Endothelial cell of coronary artery (primary cell): Measurements from ENCODE around the gene CENPV. TPM values are rescaled to one million over a fixed set of nuclear protein-coding genes. Genes with fewer than 3 reads are reported as not detected.

Experiments used
- total RNA-seq: library from RNA; depleted of rRNA; stranded (reverse); fragments of >200 nt; gene quantifications from 2 replicates; pipeline ENCODE4 v1.2.3, GENCODE V29; 2014

Gene CENPV
- total RNA-seq = 27.0 and 39.9 TPM in 2 replicates

DNA sequence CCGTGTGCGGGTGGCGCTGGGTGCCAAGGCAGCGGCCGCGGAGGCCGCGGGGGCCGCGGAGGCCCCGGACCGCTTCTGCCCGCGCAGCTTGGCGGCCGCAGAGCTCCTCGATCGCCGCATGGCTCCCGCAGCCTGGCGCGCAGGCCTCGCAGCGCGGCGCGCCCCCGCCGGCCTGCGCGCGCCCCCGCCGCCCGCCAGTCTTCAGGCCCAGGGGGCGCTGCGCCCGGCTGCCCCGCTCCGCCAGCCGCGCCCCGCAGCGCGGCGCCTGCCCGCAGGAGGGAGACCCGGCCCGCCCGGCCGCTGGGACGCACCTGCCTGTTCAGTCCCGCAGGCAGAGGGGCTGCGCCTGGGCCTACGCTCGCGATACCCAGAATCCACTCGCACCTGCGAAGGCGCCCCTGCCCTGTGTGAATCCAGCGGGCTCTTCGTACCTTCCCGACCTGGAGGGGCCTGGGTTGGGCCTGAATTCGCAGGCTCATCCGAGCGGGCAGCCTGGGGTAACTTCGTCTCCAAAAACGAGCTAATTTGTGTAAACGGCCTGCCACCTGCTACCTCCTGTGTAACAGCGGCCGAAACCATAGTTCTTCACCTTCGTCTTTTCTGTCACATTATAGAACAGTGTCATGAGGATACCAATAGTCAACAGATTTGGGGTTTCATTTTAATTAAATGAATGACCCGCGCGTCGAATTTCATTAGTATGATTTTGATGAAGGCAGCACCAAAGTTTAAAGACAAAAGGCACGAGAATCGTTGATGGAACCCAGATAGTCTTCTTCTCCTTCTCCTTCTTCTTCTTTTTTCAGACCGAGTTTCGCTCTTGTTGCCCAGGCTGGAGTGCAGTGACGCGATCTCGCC, at the start of gene CENPV:
Gene CENPV, minus strand, starts transcription at position 153 of the 858 bp plus-strand sequence. Its CDS starts 33 bp downstream, at position 120.

DNA sequence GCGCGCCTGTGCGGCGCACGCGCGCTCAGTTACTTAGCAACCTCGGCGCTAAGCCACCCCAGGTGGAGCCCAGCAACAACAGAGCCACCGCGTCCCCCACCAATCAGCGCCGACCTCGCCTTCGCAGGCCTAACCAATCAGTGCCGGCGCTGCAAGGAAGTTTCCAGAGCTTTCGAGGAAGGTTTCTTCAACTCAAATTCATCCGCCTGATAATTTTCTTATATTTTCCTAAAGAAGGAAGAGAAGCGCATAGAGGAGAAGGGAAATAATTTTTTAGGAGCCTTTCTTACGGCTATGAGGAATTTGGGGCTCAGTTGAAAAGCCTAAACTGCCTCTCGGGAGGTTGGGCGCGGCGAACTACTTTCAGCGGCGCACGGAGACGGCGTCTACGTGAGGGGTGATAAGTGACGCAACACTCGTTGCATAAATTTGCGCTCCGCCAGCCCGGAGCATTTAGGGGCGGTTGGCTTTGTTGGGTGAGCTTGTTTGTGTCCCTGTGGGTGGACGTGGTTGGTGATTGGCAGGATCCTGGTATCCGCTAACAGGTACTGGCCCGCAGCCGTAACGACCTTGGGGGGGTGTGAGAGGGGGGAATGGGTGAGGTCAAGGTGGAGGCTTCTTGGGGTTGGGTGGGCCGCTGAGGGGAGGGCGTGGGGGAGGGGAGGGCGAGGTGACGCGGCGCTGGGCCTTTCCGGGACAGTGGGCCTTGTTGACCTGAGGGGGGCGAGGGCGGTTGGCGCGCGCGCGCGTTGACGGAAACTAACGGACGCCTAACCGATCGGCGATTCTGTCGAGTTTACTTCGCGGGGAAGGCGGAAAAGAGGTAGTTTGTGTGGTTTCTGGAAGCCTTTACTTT, 27.6 kb upstream of the CENPV start, which contains the start of gene UBB:
Gene UBB, plus strand, starts transcription at position 452 of the 856 bp plus-strand sequence. CDS start 817 bp downstream, outside the sequence.

Other genes with a start within 250 kb of the CENPV start
- 81.7 and 97.8 TPM in 2 replicates for gene NCOR1, start 137.9 kb downstream of the CENPV start, total RNA-seq
- gene PIGL, start 136.3 kb downstream of the CENPV start, total RNA-seq = 12.1 and 12.2 TPM in 2 replicates
- 2,600 and 3,459 TPM in 2 replicates for gene UBB, start 27.6 kb upstream of the CENPV start, total RNA-seq
- 23.5 and 32.3 TPM in 2 replicates for gene TRPV2, start 62.1 kb upstream of the CENPV start, total RNA-seq
- 1.5 and 2.0 TPM in 2 replicates for gene LRRC75A, start 138.7 kb upstream of the CENPV start, total RNA-seq
- gene ZNF287, start 215.7 kb upstream of the CENPV start, total RNA-seq = 2.5 and 3.9 TPM in 2 replicates